ENCODE measurements around the gene HRK.

- TF ChIP-seq CTCF (IDR thresholded peaks at IDR 0.05), result no peak
- TF ChIP-seq, protein P1, sequence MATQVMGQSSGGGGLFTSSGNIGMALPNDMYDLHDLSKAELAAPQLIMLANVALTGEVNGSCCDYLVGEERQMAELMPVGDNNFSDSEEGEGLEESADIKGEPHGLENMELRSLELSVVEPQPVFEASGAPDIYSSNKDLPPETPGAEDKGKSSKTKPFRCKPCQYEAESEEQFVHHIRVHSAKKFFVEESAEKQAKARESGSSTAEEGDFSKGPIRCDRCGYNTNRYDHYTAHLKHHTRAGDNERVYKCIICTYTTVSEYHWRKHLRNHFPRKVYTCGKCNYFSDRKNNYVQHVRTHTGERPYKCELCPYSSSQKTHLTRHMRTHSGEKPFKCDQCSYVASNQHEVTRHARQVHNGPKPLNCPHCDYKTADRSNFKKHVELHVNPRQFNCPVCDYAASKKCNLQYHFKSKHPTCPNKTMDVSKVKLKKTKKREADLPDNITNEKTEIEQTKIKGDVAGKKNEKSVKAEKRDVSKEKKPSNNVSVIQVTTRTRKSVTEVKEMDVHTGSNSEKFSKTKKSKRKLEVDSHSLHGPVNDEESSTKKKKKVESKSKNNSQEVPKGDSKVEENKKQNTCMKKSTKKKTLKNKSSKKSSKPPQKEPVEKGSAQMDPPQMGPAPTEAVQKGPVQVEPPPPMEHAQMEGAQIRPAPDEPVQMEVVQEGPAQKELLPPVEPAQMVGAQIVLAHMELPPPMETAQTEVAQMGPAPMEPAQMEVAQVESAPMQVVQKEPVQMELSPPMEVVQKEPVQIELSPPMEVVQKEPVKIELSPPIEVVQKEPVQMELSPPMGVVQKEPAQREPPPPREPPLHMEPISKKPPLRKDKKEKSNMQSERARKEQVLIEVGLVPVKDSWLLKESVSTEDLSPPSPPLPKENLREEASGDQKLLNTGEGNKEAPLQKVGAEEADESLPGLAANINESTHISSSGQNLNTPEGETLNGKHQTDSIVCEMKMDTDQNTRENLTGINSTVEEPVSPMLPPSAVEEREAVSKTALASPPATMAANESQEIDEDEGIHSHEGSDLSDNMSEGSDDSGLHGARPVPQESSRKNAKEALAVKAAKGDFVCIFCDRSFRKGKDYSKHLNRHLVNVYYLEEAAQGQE (IDR thresholded peaks at IDR 0.05; ENCODE audit: insufficient read depth in 1 of 2, low read depth in 2 of 2, low read length in 1 of 2), result no peak
Measured at GRCh38 chr12:116887897-116888296, 6.7 kb upstream of the HRK start.
